K562 (cell line): Measurements from ENCODE around the gene KRTAP15-1. TPM values are rescaled to one million over a fixed set of nuclear protein-coding genes. Genes with fewer than 3 reads are reported as not detected.

Source experiments
- ATAC-seq: fragments of 200-7000 bp; cut with Tn5 transposase; 3 replicates; pipeline ENCODE4 v1.9.1; 2020; ENCODE audit warnings: moderate library complexity
- BruUV-seq: library from RNA; stranded (reverse); fragments of 400-500 nt; replicated peaks from 2 replicates; lab custom pipeline; 2021; lab: Mats Ljungman, UMichigan
- CTCF ChIA-PET: fragments of 300-600 bp; formaldehyde crosslinking; extraction: SDS; loops from one replicate; lab custom pipeline; 2021; ENCODE audit warnings: low intra/inter-chr PET ratio; lab: Yijun Ruan, JAX
- POLR2A ChIA-PET: fragments of 300-600, 350-650 bp; sonication (Branson Sonifier 250); formaldehyde crosslinking; extraction: SDS; loops from one replicate; lab custom pipeline; 2021; ENCODE audit warnings: antibody characterized with exemption, inconsistent platforms; lab: Yijun Ruan, JAX
- DNase-seq, 4 experiments: peaks; one replicate each; pipeline versions ENCODE4 v3.0.0 to v3.0.0-alpha.2; 2011 to 2018; ENCODE audit warnings: low spot score in 3 of 4, mixed read lengths in 3 of 4; ENCODE audit errors: extremely low read depth in 1 of 4
- FAIRE-seq: peaks from 2 replicates; lab custom pipeline; 2011; peaks lifted over from hg19 to GRCh38; lab: Jason Lieb, UNC
- H2AFZ ChIP-seq: 2 replicates; pipeline ENCODE4 v1.6.0; 2011; ENCODE audit warnings: low read depth, low read length, control low read depth, inconsistent platforms
- H3K27ac ChIP-seq: fragments of 200-600 bp; 3 replicates; pipeline ENCODE4 v1.8.0; 2011; ENCODE audit warnings: low read depth, mild to moderate bottlenecking, control low read depth, inconsistent platforms, low read length, moderate library complexity, mixed read lengths; ENCODE audit errors: extremely low read depth
- H3K27me3 ChIP-seq, 2 experiments: fragments of 300-600 bp in 1 of 2; 2 replicates in 1 of 2; 3 replicates in 1 of 2; pipeline versions ENCODE4 v1.6.0 to v1.8.0; 2011; ENCODE audit warnings: inconsistent platforms in 2 of 2, low read length in 2 of 2, mild to moderate bottlenecking in 1 of 2, mixed read lengths in 1 of 2, moderate library complexity in 1 of 2; ENCODE audit not compliant: control insufficient read depth in 2 of 2, insufficient read depth in 2 of 2
- H3K36me3 ChIP-seq: fragments of 300-600 bp; 3 replicates; pipeline ENCODE4 v1.8.0; 2011; ENCODE audit warnings: mild to moderate bottlenecking, low read length, inconsistent platforms; ENCODE audit not compliant: control insufficient read depth, insufficient read depth
- H3K4me1 ChIP-seq, 2 experiments: fragments of 200-600 bp in 1 of 2; replicated peaks in 1 of 2; 2 replicates in 1 of 2; 3 replicates in 1 of 2; pipeline versions ENCODE4 v1.5.1 to v1.8.0; 2011; ENCODE audit warnings: inconsistent platforms in 2 of 2, low read length in 2 of 2, mild to moderate bottlenecking in 1 of 2, mixed read lengths in 1 of 2, moderate library complexity in 1 of 2; ENCODE audit not compliant: control insufficient read depth in 2 of 2, insufficient read depth in 2 of 2
- H3K4me2 ChIP-seq: 2 replicates; pipeline ENCODE4 v1.6.1; 2011; ENCODE audit warnings: low read length, control low read depth, inconsistent platforms, mixed read lengths; ENCODE audit not compliant: insufficient read depth
- H3K4me3 ChIP-seq: fragments of 200-600 bp; sonication (generic), shearing (Covaris generic); 2 replicates; pipeline ENCODE4 v1.5.1; 2016; ENCODE audit warnings: control low read depth, inconsistent platforms
- H3K79me2 ChIP-seq: fragments of 200-600 bp; 3 replicates; pipeline ENCODE4 v1.8.0; 2011; ENCODE audit warnings: low read length, inconsistent platforms; ENCODE audit not compliant: control insufficient read depth, insufficient read depth
- H3K9ac ChIP-seq, 2 experiments: 2 replicates each; pipeline versions ENCODE4 v1.6.0 to v1.6.1; 2011; ENCODE audit warnings: low read depth in 2 of 2, low read length in 2 of 2, control low read depth in 1 of 2, inconsistent platforms in 1 of 2, mild to moderate bottlenecking in 1 of 2, mixed read lengths in 1 of 2; ENCODE audit not compliant: insufficient read depth in 1 of 2
- H3K9me1 ChIP-seq: one replicate; pipeline ENCODE4 v1.6.0; 2011; ENCODE audit warnings: inconsistent platforms, mild to moderate bottlenecking, low read length, moderate library complexity; ENCODE audit not compliant: control insufficient read depth, insufficient read depth
- H3K9me3 ChIP-seq: replicated peaks from 2 replicates; pipeline ENCODE4 v1.5.1; 2011; ENCODE audit warnings: low read depth, low read length, inconsistent platforms; ENCODE audit not compliant: control insufficient read depth, insufficient read depth
- H4K20me1 ChIP-seq: replicated peaks from 2 replicates; pipeline ENCODE4 v1.6.1; 2011; ENCODE audit warnings: low read length, inconsistent platforms, mixed read lengths; ENCODE audit not compliant: control insufficient read depth, insufficient read depth
- C11orf30 ChIP-seq: fragments of 450-650 bp; IDR thresholded peaks from 2 replicates; pipeline ENCODE4 v1.6.1; 2016; ENCODE audit warnings: low read depth, mild to moderate bottlenecking
- KDM5B ChIP-seq: fragments of 200-600 bp; sonication (generic); IDR thresholded peaks from 2 replicates; pipeline ENCODE4 v1.6.1; 2012; ENCODE audit warnings: low read depth, mild to moderate bottlenecking, moderate library complexity, low read length, control low read depth, inconsistent platforms; ENCODE audit not compliant: insufficient replicate concordance
- NCOA4 ChIP-seq: fragments of 450-650 bp; IDR thresholded peaks from 2 replicates; pipeline ENCODE4 v1.6.1; 2018; ENCODE audit warnings: mild to moderate bottlenecking; ENCODE audit not compliant: partially characterized antibody
- NR3C1 ChIP-seq: sonication (generic); formaldehyde crosslinking; IDR thresholded peaks from 2 replicates; pipeline ENCODE4 v1.8.1; 2022; ENCODE audit warnings: missing genetic modification reagents
- TCFL5 ChIP-seq: fragments of 250-450 bp; sonication (Bioruptor Pico); conservative IDR thresholded peaks from 2 replicates; pipeline ENCODE4 v1.6.1; 2021; ENCODE audit warnings: mild to moderate bottlenecking, moderate library complexity, matching md5 sums
- TEAD1 ChIP-seq, 2 experiments: fragments of 450-650 bp in 1 of 2; sonication (generic) in 1 of 2; formaldehyde crosslinking; IDR thresholded peaks; 2 replicates each; pipeline versions ENCODE4 v1.4.0 to v1.8.0; 2020 to 2022; ENCODE audit warnings: mild to moderate bottlenecking in 2 of 2, missing genetic modification reagents in 1 of 2
- TFAM ChIP-seq: fragments of 250-450 bp; sonication (Bioruptor Pico); conservative IDR thresholded peaks from 2 replicates; pipeline ENCODE4 v1.5.0; 2021; ENCODE audit warnings: mild to moderate bottlenecking, moderate library complexity
- WGBS: fragments of 100-300 bp; shearing (Covaris generic); methylation state at CpG from one replicate; pipeline ENCODE4 v1.1.6; 2016; ENCODE audit warnings: low coverage, mixed read lengths; ENCODE audit not compliant: insufficient coverage; ENCODE audit errors: missing lambda C conversion rate; 5-methylcytosine and 5-hydroxymethylcytosine counted together
- in situ Hi-C: fragments of 300-500 bp; cut with MboI; formaldehyde crosslinking; loops from 4 replicates; pipeline ENCODE4 v1.15.0; 2018; ENCODE audit warnings: inconsistent platforms, mixed read lengths
- intact Hi-C: fragments of 100-400 bp; cut with micrococcal nuclease; formaldehyde crosslinking; loops from 2 replicates; pipeline ENCODE4 v1.14.2; 2022
- polyA plus RNA-seq, 8 experiments: library from polyadenylated mRNA; depleted of rRNA in 4 of 8; stranded (reverse) in 5 of 8; unstranded in 3 of 8; fragments of >200 nt; fragmentation: Nextera tagmentation in 2 of 8; fragmentation: Illumina TruSeq in 1 of 8; extraction: Ambion mirVana in 2 of 8; extraction: Trizol in 1 of 8; gene quantifications; 2 replicates each; pipeline versions ENCODE4 v1.2.1 to v1.2.3, GENCODE V29; 2011 to 2014; ENCODE audit warnings: inconsistent platforms in 1 of 8, missing spikeins in 1 of 8
- total RNA-seq, 7 experiments: library from RNA; depleted of rRNA in 6 of 7; stranded (reverse); fragments of >200 nt in 6 of 7; fragmentation: Illumina TruSeq in 2 of 7; extraction: Trizol in 2 of 7; gene quantifications; 2 replicates each; pipeline versions ENCODE4 v1.2.1 to v1.2.3, GENCODE V29; 2011 to 2021; ENCODE audit warnings: low replicate concordance in 1 of 7
- TF ChIP-seq, protein P1 (sequence below), 2 experiments: fragments of 450-650 bp; formaldehyde crosslinking in 1 of 2; IDR thresholded peaks; 2 replicates each; pipeline versions ENCODE4 v1.4.0 to v1.6.1; 2014 to 2020; ENCODE audit warnings: mild to moderate bottlenecking in 2 of 2, borderline replicate concordance in 1 of 2, low read depth in 1 of 2
- TF ChIP-seq, protein P2 (sequence below): fragments of 450-650 bp; formaldehyde crosslinking; IDR thresholded peaks from 2 replicates; pipeline ENCODE4 v1.4.0; 2020; ENCODE audit warnings: mild to moderate bottlenecking
- TF ChIP-seq, protein P3 (sequence below): fragments of 250-450 bp; sonication (Bioruptor Pico); IDR thresholded peaks from 2 replicates; pipeline ENCODE4 v1.5.0; 2021; ENCODE audit warnings: mild to moderate bottlenecking, borderline replicate concordance

Gene KRTAP15-1
- total and polyA plus RNA-seq, 9 of the 15 experiments (the other 6 are each of a cell fraction or from before 2014, with no cell fraction given): not detected

DNA sequence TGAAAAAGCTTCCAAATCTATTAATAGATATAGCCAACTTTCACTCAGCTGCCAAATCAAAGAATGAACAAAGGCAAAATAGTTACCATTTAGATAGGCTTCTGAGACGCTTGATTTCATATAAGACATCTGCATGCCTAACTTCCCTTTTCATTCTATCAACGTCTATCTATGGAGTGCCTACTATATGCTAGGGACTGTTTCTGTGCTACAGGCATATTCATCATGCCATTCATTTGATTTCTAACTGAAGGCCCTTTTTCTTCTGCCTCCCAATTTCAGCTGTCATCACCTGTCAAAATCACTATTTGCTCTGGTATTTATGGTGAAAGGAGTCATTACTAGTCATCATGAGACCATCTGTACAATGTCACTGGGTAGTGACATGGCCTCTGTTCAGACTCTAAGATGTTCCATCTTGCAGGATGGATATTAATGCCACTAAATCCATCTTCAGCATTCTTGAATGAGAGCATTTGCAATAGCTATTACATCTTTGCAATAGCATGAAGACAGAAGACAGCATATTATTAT lies 48.5 kb upstream of the KRTAP15-1 start:
- CTCF ChIA-PET: no interaction called here
- H3K27ac ChIP-seq: no peak overlapping the region
- no peak overlapping the region for H3K9ac ChIP-seq
- H3K4me3 ChIP-seq: no peak overlapping the region
- no peak overlapping the region for H2AFZ ChIP-seq
- ATAC-seq (no peak), FAIRE-seq (no peak), DNase-seq (no peak)
- intact Hi-C loops (no loop called here), in situ Hi-C loops (no loop called here)
- H3K9me1 ChIP-seq: no peaks in the 10 kb centered on the region
- no peak overlapping the region for H3K4me2 ChIP-seq
- no peaks in the 10 kb centered on the region; the same call in 1 of the 2 replicates for H3K9me3 ChIP-seq
- no peaks in the 10 kb centered on the region for H4K20me1 ChIP-seq
- WGBS: 0% methylated on average over 2 of the region's 2 CpGs
- POLR2A ChIA-PET: no interaction called here
- BruUV-seq: no TSS peak
- H3K27me3 ChIP-seq: no peaks in the 10 kb centered on the region
- H3K4me1 ChIP-seq: no peaks in the 10 kb centered on the region
- H3K79me2 ChIP-seq: no peaks in the 10 kb centered on the region
- H3K36me3 ChIP-seq: no peaks in the 10 kb centered on the region
- no peak for TF ChIP-seq KDM5B
- no peak for TF ChIP-seq TCFL5 (CRISPR knock-in tag)
- TF ChIP-seq, protein P1, sequence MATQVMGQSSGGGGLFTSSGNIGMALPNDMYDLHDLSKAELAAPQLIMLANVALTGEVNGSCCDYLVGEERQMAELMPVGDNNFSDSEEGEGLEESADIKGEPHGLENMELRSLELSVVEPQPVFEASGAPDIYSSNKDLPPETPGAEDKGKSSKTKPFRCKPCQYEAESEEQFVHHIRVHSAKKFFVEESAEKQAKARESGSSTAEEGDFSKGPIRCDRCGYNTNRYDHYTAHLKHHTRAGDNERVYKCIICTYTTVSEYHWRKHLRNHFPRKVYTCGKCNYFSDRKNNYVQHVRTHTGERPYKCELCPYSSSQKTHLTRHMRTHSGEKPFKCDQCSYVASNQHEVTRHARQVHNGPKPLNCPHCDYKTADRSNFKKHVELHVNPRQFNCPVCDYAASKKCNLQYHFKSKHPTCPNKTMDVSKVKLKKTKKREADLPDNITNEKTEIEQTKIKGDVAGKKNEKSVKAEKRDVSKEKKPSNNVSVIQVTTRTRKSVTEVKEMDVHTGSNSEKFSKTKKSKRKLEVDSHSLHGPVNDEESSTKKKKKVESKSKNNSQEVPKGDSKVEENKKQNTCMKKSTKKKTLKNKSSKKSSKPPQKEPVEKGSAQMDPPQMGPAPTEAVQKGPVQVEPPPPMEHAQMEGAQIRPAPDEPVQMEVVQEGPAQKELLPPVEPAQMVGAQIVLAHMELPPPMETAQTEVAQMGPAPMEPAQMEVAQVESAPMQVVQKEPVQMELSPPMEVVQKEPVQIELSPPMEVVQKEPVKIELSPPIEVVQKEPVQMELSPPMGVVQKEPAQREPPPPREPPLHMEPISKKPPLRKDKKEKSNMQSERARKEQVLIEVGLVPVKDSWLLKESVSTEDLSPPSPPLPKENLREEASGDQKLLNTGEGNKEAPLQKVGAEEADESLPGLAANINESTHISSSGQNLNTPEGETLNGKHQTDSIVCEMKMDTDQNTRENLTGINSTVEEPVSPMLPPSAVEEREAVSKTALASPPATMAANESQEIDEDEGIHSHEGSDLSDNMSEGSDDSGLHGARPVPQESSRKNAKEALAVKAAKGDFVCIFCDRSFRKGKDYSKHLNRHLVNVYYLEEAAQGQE (IDR thresholded peaks at IDR 0.05; ENCODE audit: borderline replicate concordance): no peak
- TF ChIP-seq, protein P1 (CRISPR knock-in tag; IDR thresholded peaks at IDR 0.05; ENCODE audit: low read depth): no peak
- TF ChIP-seq NCOA4: no peak
- TF ChIP-seq, protein P2, sequence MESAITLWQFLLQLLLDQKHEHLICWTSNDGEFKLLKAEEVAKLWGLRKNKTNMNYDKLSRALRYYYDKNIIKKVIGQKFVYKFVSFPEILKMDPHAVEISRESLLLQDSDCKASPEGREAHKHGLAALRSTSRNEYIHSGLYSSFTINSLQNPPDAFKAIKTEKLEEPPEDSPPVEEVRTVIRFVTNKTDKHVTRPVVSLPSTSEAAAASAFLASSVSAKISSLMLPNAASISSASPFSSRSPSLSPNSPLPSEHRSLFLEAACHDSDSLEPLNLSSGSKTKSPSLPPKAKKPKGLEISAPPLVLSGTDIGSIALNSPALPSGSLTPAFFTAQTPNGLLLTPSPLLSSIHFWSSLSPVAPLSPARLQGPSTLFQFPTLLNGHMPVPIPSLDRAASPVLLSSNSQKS (CRISPR knock-in tag): no peak
- TF ChIP-seq NR3C1: no peak
- TF ChIP-seq C11orf30: no peak
- no peak for TF ChIP-seq TEAD1 (CRISPR knock-in tag; IDR thresholded peaks at IDR 0.05)
- TF ChIP-seq, protein P3, sequence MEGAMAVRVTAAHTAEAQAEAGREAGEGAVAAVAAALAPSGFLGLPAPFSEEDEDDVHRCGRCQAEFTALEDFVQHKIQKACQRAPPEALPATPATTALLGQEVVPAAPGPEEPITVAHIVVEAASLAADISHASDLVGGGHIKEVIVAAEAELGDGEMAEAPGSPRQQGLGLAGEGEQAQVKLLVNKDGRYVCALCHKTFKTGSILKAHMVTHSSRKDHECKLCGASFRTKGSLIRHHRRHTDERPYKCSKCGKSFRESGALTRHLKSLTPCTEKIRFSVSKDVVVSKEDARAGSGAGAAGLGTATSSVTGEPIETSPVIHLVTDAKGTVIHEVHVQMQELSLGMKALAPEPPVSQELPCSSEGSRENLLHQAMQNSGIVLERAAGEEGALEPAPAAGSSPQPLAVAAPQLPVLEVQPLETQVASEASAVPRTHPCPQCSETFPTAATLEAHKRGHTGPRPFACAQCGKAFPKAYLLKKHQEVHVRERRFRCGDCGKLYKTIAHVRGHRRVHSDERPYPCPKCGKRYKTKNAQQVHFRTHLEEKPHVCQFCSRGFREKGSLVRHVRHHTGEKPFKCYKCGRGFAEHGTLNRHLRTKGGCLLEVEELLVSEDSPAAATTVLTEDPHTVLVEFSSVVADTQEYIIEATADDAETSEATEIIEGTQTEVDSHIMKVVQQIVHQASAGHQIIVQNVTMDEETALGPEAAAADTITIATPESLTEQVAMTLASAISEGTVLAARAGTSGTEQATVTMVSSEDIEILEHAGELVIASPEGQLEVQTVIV (CRISPR knock-in tag): no peak
- TF ChIP-seq TFAM (CRISPR knock-in tag): no peak
